NT2/D1 (cell line): ENCODE data around the gene GRPR.

Source experiments
- DNase-seq: peaks from one replicate; pipeline ENCODE4 v3.0.0-alpha.2; 2011; ENCODE audit warnings: low read depth, low spot score
- H3K27me3 ChIP-seq: 2 replicates; pipeline ENCODE4 v1.6.0; 2011; ENCODE audit warnings: mild to moderate bottlenecking; ENCODE audit not compliant: insufficient read length, insufficient read depth
- H3K36me3 ChIP-seq: 2 replicates; pipeline ENCODE4 v1.6.1; 2011; ENCODE audit warnings: mild to moderate bottlenecking, low read length, mixed read lengths; ENCODE audit not compliant: insufficient read depth, insufficient read length
- H3K4me1 ChIP-seq: 2 replicates; pipeline ENCODE4 v1.5.1; 2011; ENCODE audit not compliant: insufficient read depth, insufficient read length
- H3K4me3 ChIP-seq: 2 replicates; pipeline ENCODE4 v1.5.1; 2011; ENCODE audit warnings: low read depth; ENCODE audit not compliant: insufficient read length
- H3K9ac ChIP-seq: 2 replicates; pipeline ENCODE4 v1.6.0; 2011; ENCODE audit warnings: low read depth; ENCODE audit not compliant: insufficient read length
- H3K9me3 ChIP-seq: 2 replicates; pipeline ENCODE4 v1.5.1; 2011; ENCODE audit warnings: mild to moderate bottlenecking, low read length; ENCODE audit not compliant: insufficient read depth
- SUZ12 ChIP-seq: IDR thresholded peaks from 2 replicates; pipeline ENCODE4 v1.6.1; 2011; ENCODE audit not compliant: insufficient read length, insufficient read depth; ENCODE audit errors: extremely low read depth
- YY1 ChIP-seq: IDR thresholded peaks from 2 replicates; pipeline ENCODE4 v1.6.1; 2011; ENCODE audit not compliant: insufficient read length, insufficient read depth
- ZNF274 ChIP-seq: IDR thresholded peaks from 2 replicates; pipeline ENCODE4 v1.6.1; 2011; ENCODE audit warnings: mild to moderate bottlenecking, low read depth, low read length

Gene GRPR

DNA sequence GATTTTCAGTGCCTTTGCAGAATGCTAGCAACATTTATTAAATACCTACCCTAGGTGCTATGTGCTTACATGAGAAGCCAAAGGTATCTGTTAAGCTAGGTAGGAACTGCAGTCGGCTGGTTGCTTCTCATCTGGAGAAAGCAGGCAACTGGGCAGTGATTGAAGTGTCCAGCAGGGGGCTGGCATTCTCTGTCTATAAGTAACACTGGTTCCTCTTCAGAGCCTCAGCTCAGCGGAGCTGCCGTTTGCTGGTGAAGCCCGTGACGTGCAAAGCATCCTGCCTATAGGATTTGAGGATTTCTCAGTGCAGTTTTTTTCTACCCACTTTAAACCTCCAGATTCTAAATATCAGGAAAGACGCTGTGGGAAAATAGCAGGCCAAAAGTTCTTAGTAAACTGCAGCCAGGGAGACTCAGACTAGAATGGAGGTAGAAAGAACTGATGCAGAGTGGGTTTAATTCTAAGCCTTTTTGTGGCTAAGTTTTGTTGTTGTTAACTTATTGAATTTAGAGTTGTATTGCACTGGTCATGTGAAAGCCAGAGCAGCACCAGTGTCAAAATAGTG lies at the start of gene GRPR:
Gene GRPR, plus strand, starts transcription at position 344 of the 565 bp plus-strand sequence. CDS start 389 bp downstream, outside the sequence.
- Histone ChIP-seq H3K4me3 (no peak within 1 kb of the TSS), H3K27me3 (peaks cover 2% of the 10 kb centered on the region), H3K9ac (no peak within 1 kb of the TSS), H3K36me3 (no peaks in the 10 kb centered on the region), H3K4me1 (no peaks in the 10 kb centered on the region), H3K9me3 (no peaks in the 10 kb centered on the region; the same call in 1 of the 2 replicates)
- TF ChIP-seq ZNF274: no peak
- no peak for TF ChIP-seq YY1
- TF ChIP-seq SUZ12: no peak
- DNase-seq: peak; percentile 85

DNA sequence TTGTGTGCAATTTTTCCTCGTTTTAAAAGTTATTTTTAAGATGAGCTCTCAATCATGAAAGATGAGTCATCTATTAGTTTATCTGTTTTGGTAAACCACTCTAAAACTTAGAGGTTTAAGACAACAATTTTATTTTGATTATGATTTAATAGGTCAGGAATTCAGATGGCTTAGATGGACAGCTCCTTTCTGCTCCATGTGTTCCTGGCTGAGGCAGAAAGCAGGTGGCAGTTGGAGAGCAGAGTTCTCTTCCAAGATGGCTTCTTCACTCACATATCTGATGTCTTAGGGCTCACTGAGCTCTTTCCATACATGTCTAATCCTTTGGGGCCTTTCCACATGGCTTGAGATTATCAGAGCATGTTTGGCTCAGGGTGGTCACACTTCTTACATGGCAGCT lies 48.3 kb upstream of the GRPR start:
- TF ChIP-seq YY1: no peak
- TF ChIP-seq ZNF274: no peak
- no peak for TF ChIP-seq SUZ12

DNA sequence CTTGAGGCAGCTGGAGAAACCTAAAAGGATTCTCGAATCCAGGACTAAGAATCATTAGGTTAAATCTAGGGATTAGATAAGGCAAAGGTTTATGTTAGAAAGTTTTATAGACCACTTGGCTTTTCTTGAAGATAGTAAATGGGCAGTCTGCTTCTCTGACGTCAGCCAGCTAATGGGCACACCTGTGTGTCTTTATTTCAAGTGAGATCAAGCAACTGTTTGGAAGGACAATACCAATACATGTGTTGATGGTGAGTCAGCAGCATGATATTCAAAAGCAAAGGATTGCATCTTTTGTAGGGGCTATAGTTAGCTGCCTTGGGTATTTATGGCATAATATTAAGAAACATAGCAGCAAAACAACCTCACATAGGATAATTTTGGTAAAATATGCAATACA lies 46.5 kb upstream of the GRPR start:
- Histone ChIP-seq H3K9ac (no peak overlapping the region), H3K4me1 (no peaks in the 10 kb centered on the region), H3K36me3 (no peaks in the 10 kb centered on the region), H3K9me3 (no peaks in the 10 kb centered on the region), H3K27me3 (no peaks in the 10 kb centered on the region), H3K4me3 (no peak overlapping the region)
- no peak for TF ChIP-seq SUZ12
- TF ChIP-seq ZNF274: no peak
- TF ChIP-seq YY1: no peak
- DNase-seq: no peak

More for the DNA sequence above, 48.3 kb upstream of the GRPR start:
- Histone ChIP-seq H3K9me3 (no peaks in the 10 kb centered on the region), H3K27me3 (no peaks in the 10 kb centered on the region), H3K9ac (no peak overlapping the region), H3K4me3 (no peak overlapping the region), H3K36me3 (no peaks in the 10 kb centered on the region), H3K4me1 (no peaks in the 10 kb centered on the region)
- no peak for DNase-seq

DNA sequence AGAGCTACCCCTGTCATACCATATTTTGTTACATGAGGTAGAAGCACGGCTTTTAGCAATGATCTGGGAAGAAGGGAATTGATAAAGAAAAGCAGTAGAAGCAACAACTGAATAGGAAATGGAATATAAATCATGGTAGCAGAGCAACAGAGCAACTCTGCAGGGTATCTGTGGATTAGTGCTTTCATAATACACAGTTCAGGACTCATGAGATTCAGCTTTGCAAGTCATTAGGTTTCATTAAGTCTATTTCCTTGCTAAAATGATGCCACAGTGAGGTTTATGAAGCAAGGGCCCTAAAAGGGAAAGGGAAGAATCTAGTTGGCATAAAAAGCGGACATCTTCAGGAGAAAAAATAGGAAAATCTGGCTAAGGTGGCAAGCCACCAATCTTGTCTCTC lies 45.6 kb upstream of the GRPR start:
- no peak overlapping the region for H3K4me3 ChIP-seq
- H3K4me1 ChIP-seq: no peaks in the 10 kb centered on the region
- H3K36me3 ChIP-seq: no peaks in the 10 kb centered on the region
- no peaks in the 10 kb centered on the region for H3K9me3 ChIP-seq
- no peaks in the 10 kb centered on the region for H3K27me3 ChIP-seq
- H3K9ac ChIP-seq: no peak overlapping the region
- TF ChIP-seq ZNF274: no peak
- no peak for TF ChIP-seq SUZ12
- no peak for TF ChIP-seq YY1
- no peak for DNase-seq

DNA sequence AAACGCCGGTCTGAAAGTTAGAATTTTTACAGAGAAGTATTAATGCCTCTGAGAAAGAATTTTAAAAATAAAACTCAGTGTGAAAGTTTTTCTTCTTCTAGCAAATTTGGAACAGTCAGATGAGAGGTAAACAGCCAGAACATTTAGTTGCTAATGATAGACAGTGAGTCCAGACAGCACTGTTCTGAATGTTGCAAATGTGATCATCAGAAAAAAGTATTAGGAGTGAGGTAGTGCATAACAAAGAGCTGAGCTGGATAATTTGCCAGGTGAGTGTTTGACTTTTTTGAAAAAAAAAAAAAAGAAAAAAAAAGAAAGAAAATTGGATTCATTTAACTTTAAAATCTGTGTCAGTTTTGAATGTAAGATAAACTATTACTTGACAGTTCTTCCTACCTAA lies 42.0 kb upstream of the GRPR start:
- H3K9me3 ChIP-seq: no peaks in the 10 kb centered on the region
- H3K36me3 ChIP-seq: no peaks in the 10 kb centered on the region
- no peak for TF ChIP-seq YY1
- H3K9ac ChIP-seq: no peak overlapping the region
- no peak overlapping the region for H3K4me3 ChIP-seq
- DNase-seq: no peak
- H3K4me1 ChIP-seq: no peaks in the 10 kb centered on the region
- H3K27me3 ChIP-seq: no peaks in the 10 kb centered on the region

DNA sequence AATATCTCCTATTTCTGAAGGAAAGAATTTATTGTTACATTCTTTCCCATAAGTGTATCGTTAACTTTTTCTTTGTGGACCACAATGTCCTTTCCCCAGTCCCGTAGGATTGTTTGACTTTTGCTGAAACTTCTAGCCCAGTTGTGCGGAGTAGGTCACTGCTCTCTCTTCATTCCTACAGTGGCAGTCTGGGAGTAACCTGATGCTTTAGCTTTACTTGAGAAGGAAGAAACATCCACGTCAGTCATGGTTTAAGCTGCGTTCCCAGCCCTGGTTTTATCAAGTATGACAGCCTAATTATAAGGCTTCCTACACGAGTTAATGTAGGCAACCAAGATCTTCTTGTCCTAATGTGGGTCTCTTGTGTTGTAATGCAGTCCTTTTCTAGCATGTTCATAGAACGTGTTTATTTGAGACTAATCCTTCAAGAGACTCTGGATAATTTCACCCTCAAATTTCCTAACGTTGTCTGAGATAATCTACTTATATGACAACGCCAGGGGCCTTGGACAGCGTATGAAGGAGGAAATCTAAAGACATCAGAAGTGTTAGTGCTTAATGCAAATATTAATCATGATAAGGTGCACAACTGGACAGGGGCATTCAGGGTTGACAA lies 40.8 kb upstream of the GRPR start:
- no peak for DNase-seq
- no peak overlapping the region for H3K4me3 ChIP-seq
- H3K9ac ChIP-seq: no peak overlapping the region
- no peak for TF ChIP-seq YY1
- H3K36me3 ChIP-seq: no peaks in the 10 kb centered on the region
- no peaks in the 10 kb centered on the region for H3K4me1 ChIP-seq
- H3K9me3 ChIP-seq: no peaks in the 10 kb centered on the region
- H3K27me3 ChIP-seq: no peaks in the 10 kb centered on the region

DNA sequence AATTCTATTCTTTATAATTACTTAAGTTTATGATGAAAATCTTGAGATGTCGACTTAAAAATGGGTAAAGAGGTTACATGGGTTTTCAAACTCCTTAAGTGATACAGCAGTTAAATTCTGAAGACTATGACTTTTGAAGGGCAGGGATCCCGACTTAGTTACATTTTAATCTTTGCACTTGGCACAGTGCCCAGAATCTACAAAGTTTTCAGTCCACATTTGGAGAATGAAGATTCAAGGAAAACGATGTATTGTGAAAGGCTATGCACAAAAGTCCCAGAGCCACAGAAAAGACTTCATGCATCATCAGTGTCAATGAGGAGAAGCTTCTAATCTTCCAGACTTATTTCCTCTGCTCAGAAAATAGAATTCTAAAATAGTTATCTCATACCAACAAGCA lies 36.3 kb upstream of the GRPR start:
- Histone ChIP-seq H3K9ac (no peak overlapping the region), H3K4me3 (no peak overlapping the region), H3K9me3 (no peaks in the 10 kb centered on the region), H3K4me1 (no peaks in the 10 kb centered on the region), H3K27me3 (no peaks in the 10 kb centered on the region), H3K36me3 (no peaks in the 10 kb centered on the region)
- DNase-seq: no peak
- TF ChIP-seq SUZ12 (no peak), YY1 (no peak), ZNF274 (no peak)
